IMR-90 (cell line): ENCODE measurements around the gene MYH10. TPM values are rescaled to one million over a fixed set of nuclear protein-coding genes. Genes with fewer than 3 reads are reported as not detected.

ENCODE experiments used
- ATAC-seq: fragments of 200-7000 bp; cut with Tn5 transposase; 2 replicates; pipeline ENCODE4 v1.9.1; 2020; ENCODE audit warnings: low read depth, mild to moderate bottlenecking, moderate library complexity
- BruUV-seq: library from RNA; stranded (reverse); fragments of 400-500 nt; replicated peaks from 2 replicates; lab custom pipeline; 2021; lab: Mats Ljungman, UMichigan
- CTCF ChIA-PET: fragments of 300-600 bp; formaldehyde crosslinking; extraction: SDS; loops from one replicate; lab custom pipeline; 2021; ENCODE audit warnings: antibody characterized with exemption; lab: Yijun Ruan, JAX
- POLR2A ChIA-PET: fragments of 300-600 bp; sonication (Branson Sonifier 250); formaldehyde crosslinking; loops from one replicate; lab custom pipeline; 2022; ENCODE audit warnings: antibody characterized with exemption; ENCODE audit not compliant: unreplicated experiment; lab: Charles Lee
- DNase-seq: peaks from one replicate; pipeline ENCODE4 v3.0.0; 2013
- H2AFZ ChIP-seq: replicated peaks from 2 replicates; pipeline ENCODE3; 2013; ENCODE audit warnings: low read length, mild to moderate bottlenecking; ENCODE audit not compliant: poor library complexity
- H2AK5ac ChIP-seq: 2 replicates; pipeline ENCODE4 v1.6.1; 2013; ENCODE audit warnings: low read depth, low read length, inconsistent platforms
- H2AK9ac ChIP-seq: replicated peaks from 2 replicates; pipeline ENCODE3; 2013; ENCODE audit warnings: mild to moderate bottlenecking, low read depth, low read length, moderate library complexity; ENCODE audit not compliant: poor library complexity
- H2BK120ac ChIP-seq: 2 replicates; pipeline ENCODE4 v1.6.1; 2013; ENCODE audit warnings: low read depth, low read length, inconsistent platforms
- H2BK15ac ChIP-seq: 3 replicates; pipeline ENCODE4 v1.6.1; 2013; ENCODE audit warnings: low read depth, low read length, inconsistent platforms
- H2BK20ac ChIP-seq: 2 replicates; pipeline ENCODE4 v1.6.1; 2013; ENCODE audit warnings: low read depth, mild to moderate bottlenecking, inconsistent platforms, low read length, moderate library complexity
- H2BK5ac ChIP-seq: 2 replicates; pipeline ENCODE4 v1.6.1; 2013; ENCODE audit warnings: mild to moderate bottlenecking, low read depth, low read length, inconsistent platforms; ENCODE audit not compliant: poor library complexity, severe bottlenecking
- H3K14ac ChIP-seq: replicated peaks from 2 replicates; pipeline ENCODE4 v1.6.1; 2013; ENCODE audit warnings: low read depth, low read length, inconsistent platforms
- H3K18ac ChIP-seq: 2 replicates; pipeline ENCODE4 v1.6.1; 2013; ENCODE audit warnings: low read depth, low read length, control low read depth
- H3K23ac ChIP-seq: 2 replicates; pipeline ENCODE4 v1.6.1; 2013; ENCODE audit warnings: low read depth, low read length, inconsistent platforms
- H3K27ac ChIP-seq: 2 replicates; pipeline ENCODE4 v1.5.1; 2013; ENCODE audit warnings: mild to moderate bottlenecking, control low read depth, low read length; ENCODE audit not compliant: insufficient read depth
- H3K27me3 ChIP-seq: 2 replicates; pipeline ENCODE4 v1.6.1; 2013; ENCODE audit warnings: low read length; ENCODE audit not compliant: control insufficient read depth, insufficient read depth
- H3K36me3 ChIP-seq: 2 replicates; pipeline ENCODE4 v1.6.1; 2013; ENCODE audit warnings: low read length, mixed read lengths; ENCODE audit not compliant: control insufficient read depth, insufficient read depth
- H3K4ac ChIP-seq: 2 replicates; pipeline ENCODE4 v1.6.1; 2013; ENCODE audit warnings: low read depth, low read length, inconsistent platforms
- H3K4me1 ChIP-seq: 2 replicates; pipeline ENCODE4 v1.6.1; 2013; ENCODE audit warnings: low read length, mixed read lengths; ENCODE audit not compliant: control insufficient read depth, insufficient read depth
- H3K4me2 ChIP-seq: 2 replicates; pipeline ENCODE4 v1.6.1; 2013; ENCODE audit warnings: low read depth, mild to moderate bottlenecking, control low read depth, low read length, moderate library complexity
- H3K4me3 ChIP-seq: 2 replicates; pipeline ENCODE4 v1.5.1; 2013; ENCODE audit warnings: low read depth, mild to moderate bottlenecking, control low read depth, low read length, moderate library complexity; ENCODE audit not compliant: insufficient read depth
- H3K56ac ChIP-seq: 2 replicates; pipeline ENCODE4 v1.6.1; 2013; ENCODE audit warnings: low read length, inconsistent platforms; ENCODE audit not compliant: insufficient read depth; ENCODE audit errors: extremely low read depth
- H3K79me1 ChIP-seq, 2 experiments: 2 replicates each; pipeline ENCODE4 v1.6.1; 2013; ENCODE audit warnings: low read length in 2 of 2, inconsistent platforms in 1 of 2, low read depth in 1 of 2
- H3K9ac ChIP-seq: 2 replicates; pipeline ENCODE4 v1.6.1; 2013; ENCODE audit warnings: low read depth, low read length, control low read depth
- H3K9me1 ChIP-seq: 2 replicates; pipeline ENCODE4 v1.6.1; 2013; ENCODE audit warnings: low read length, inconsistent platforms; ENCODE audit not compliant: insufficient read depth
- H3K9me3 ChIP-seq: 2 replicates; pipeline ENCODE4 v1.6.1; 2013; ENCODE audit warnings: low read length; ENCODE audit not compliant: control insufficient read depth, insufficient read depth
- H4K20me1 ChIP-seq: 2 replicates; pipeline ENCODE4 v1.6.1; 2013; ENCODE audit warnings: low read length, inconsistent platforms; ENCODE audit not compliant: insufficient read depth
- H4K5ac ChIP-seq: 2 replicates; pipeline ENCODE4 v1.6.1; 2013; ENCODE audit warnings: mild to moderate bottlenecking, low read depth, low read length, control low read depth
- H4K8ac ChIP-seq, 2 experiments: 2 replicates each; pipeline ENCODE4 v1.6.1; 2013; ENCODE audit warnings: low read depth in 2 of 2, low read length in 2 of 2, control low read depth in 1 of 2, inconsistent platforms in 1 of 2
- H4K91ac ChIP-seq: 2 replicates; pipeline ENCODE4 v1.6.1; 2013; ENCODE audit warnings: low read depth, low read length, inconsistent platforms; ENCODE audit not compliant: insufficient read depth
- BHLHE40 ChIP-seq: fragments of 150-350 bp; IDR thresholded peaks from 2 replicates; pipeline ENCODE4 v1.6.1; 2016; ENCODE audit warnings: mild to moderate bottlenecking, low read depth, low read length
- CEBPB ChIP-seq: IDR thresholded peaks from 2 replicates; pipeline ENCODE4 v1.6.1; 2012; ENCODE audit warnings: low read depth, low read length, improper control_type of control experiment
- CHD1 ChIP-seq: IDR thresholded peaks from 2 replicates; pipeline ENCODE4 v1.6.1; 2012; ENCODE audit warnings: low read depth, low read length, improper control_type of control experiment
- FOS ChIP-seq: fragments of 150-350 bp; IDR thresholded peaks from 2 replicates; pipeline ENCODE4 v1.6.1; 2016; ENCODE audit warnings: low read depth, low read length
- MAFK ChIP-seq: IDR thresholded peaks from 2 replicates; pipeline ENCODE4 v1.6.1; 2012; ENCODE audit warnings: low read depth, low read length, improper control_type of control experiment
- MAZ ChIP-seq: IDR thresholded peaks from 2 replicates; pipeline ENCODE4 v1.6.1; 2012; ENCODE audit warnings: low read depth, mild to moderate bottlenecking, low read length, improper control_type of control experiment, moderate library complexity, borderline replicate concordance
- MXI1 ChIP-seq: IDR thresholded peaks from 2 replicates; pipeline ENCODE4 v1.6.1; 2012; ENCODE audit warnings: low read depth, mild to moderate bottlenecking, low read length, moderate library complexity, borderline replicate concordance
- NFE2L2 ChIP-seq: fragments of 150-350 bp; IDR thresholded peaks from 2 replicates; pipeline ENCODE4 v1.6.1; 2016; ENCODE audit warnings: low read depth, mild to moderate bottlenecking, low read length
- POLR2A ChIP-seq: IDR thresholded peaks from 2 replicates; pipeline ENCODE4 v1.6.1; 2012; ENCODE audit warnings: mild to moderate bottlenecking, low read depth, low read length
- RAD21 ChIP-seq: IDR thresholded peaks from 2 replicates; pipeline ENCODE4 v1.6.1; 2012; ENCODE audit warnings: low read length, improper control_type of control experiment
- RCOR1 ChIP-seq: IDR thresholded peaks from 2 replicates; pipeline ENCODE4 v1.6.1; 2012; ENCODE audit warnings: mild to moderate bottlenecking, low read length, improper control_type of control experiment; ENCODE audit not compliant: insufficient replicate concordance
- RFX5 ChIP-seq: IDR thresholded peaks from 2 replicates; pipeline ENCODE4 v1.8.0; 2012; ENCODE audit warnings: low read depth, mild to moderate bottlenecking, low read length, moderate library complexity
- SMC3 ChIP-seq: fragments of 150-350 bp; IDR thresholded peaks from 2 replicates; pipeline ENCODE4 v1.6.1; 2016; ENCODE audit warnings: low read depth, mild to moderate bottlenecking, antibody characterized with exemption, low read length, moderate library complexity
- WGBS, 2 experiments: methylation state at CpG; one replicate each; pipeline versions ENCODE4 v1.1.5 to v1.1.7; 2013; ENCODE audit warnings: missing lambda C conversion rate in 2 of 2; ENCODE audit not compliant: insufficient read length in 1 of 2; ENCODE audit errors: extremely low coverage in 2 of 2; 5-methylcytosine and 5-hydroxymethylcytosine counted together
- dilution Hi-C: fragments of 300-500 bp; cut with HindIII; formaldehyde crosslinking; loops from one replicate; pipeline ENCODE4 v1.14.3; 2018; ENCODE audit warnings: low sequenced_read_pairs; ENCODE audit not compliant: unreplicated experiment
- in situ Hi-C: fragments of 300-500 bp; cut with MboI; formaldehyde crosslinking; loops from 3 replicates; pipeline ENCODE4 v1.14.3; 2019; ENCODE audit warnings: low sequenced_read_pairs, inconsistent platforms, mixed read lengths
- intact Hi-C: fragments of 100-400 bp; cut with micrococcal nuclease; formaldehyde crosslinking; loops from 2 replicates; pipeline ENCODE4 v1.10.0; 2022
- polyA plus RNA-seq, 3 experiments: library from polyadenylated mRNA; depleted of rRNA; stranded (reverse); fragments of >200 nt; gene quantifications; 2 replicates each; pipeline ENCODE4 v1.2.3, GENCODE V29; 2012; ENCODE audit warnings: low replicate concordance in 1 of 3
- total RNA-seq: library from RNA; depleted of rRNA; stranded (reverse); fragments of >200 nt; gene quantifications from 2 replicates; pipeline ENCODE4 v1.2.3, GENCODE V29; 2012
- TF ChIP-seq, protein P1 (sequence below): fragments of 150-350 bp; IDR thresholded peaks from 2 replicates; pipeline ENCODE4 v1.6.1; 2016; ENCODE audit warnings: low read depth, mild to moderate bottlenecking, low read length, moderate library complexity, borderline replicate concordance
- TF ChIP-seq, protein P2 (sequence below): conservative IDR thresholded peaks from 2 replicates; pipeline ENCODE4 v1.5.1; 2012; ENCODE audit warnings: mild to moderate bottlenecking, low read depth, low read length, improper control_type of control experiment
- TF ChIP-seq, protein P3 (sequence below): fragments of 150-350 bp; IDR thresholded peaks from 2 replicates; pipeline ENCODE4 v1.6.1; 2017; ENCODE audit warnings: mild to moderate bottlenecking, antibody characterized with exemption, low read length, low read depth

The MYH10 gene
- total and polyA plus RNA-seq, 2 of the 4 experiments (the other 2 are of a cell fraction), result 71.2 to 95.2 TPM

- Histone ChIP-seq H3K27ac (no peak overlapping the region), H3K4ac (no peak overlapping the region), H2BK15ac (no peak overlapping the region), H2BK120ac (no peak overlapping the region), H4K20me1 (peaks cover 37% of the 10 kb centered on the region), H3K23ac (no peak overlapping the region), H4K8ac (no peak overlapping the region), H4K91ac (no peak overlapping the region), H3K36me3 (peaks cover 83% of the 10 kb centered on the region), H3K4me1 (peaks cover 7% of the 10 kb centered on the region), H2AK5ac (no peak overlapping the region), H2AK9ac (no peak overlapping the region), H3K27me3 (no peaks in the 10 kb centered on the region), H3K9me1 (0 out of 2 replicates have a peak, but pooled peaks cover 8% of the 10 kb centered on the region), H3K9me3 (no peaks in the 10 kb centered on the region), H3K79me1 (peaks cover 4 to 56% of the 10 kb centered on the region in 2 experiments; a peak in 3 of 4 replicates), H3K9ac (no peak overlapping the region), H2BK20ac (no peak overlapping the region), H4K5ac (no peak overlapping the region), H3K4me3 (no peak overlapping the region), H3K18ac (no peak overlapping the region), H2AFZ (no peak overlapping the region), H3K56ac (no peak overlapping the region), H3K14ac (no peak overlapping the region), H2BK5ac (no peak overlapping the region), H3K4me2 (no peak overlapping the region)
- no TSS peak for BruUV-seq
- ChIA-PET CTCF (no interaction called here), POLR2A (no interaction called here)
- dilution Hi-C loops (no loop called here), intact Hi-C loops (no loop called here), in situ Hi-C loops (no loop called here)
- TF ChIP-seq CHD1, result no peak
- no peak for TF ChIP-seq MAZ
- TF ChIP-seq RFX5, result no peak
- no peak for TF ChIP-seq RCOR1
- TF ChIP-seq SMC3, result no peak
- no peak for TF ChIP-seq POLR2A
- TF ChIP-seq, protein P1, sequence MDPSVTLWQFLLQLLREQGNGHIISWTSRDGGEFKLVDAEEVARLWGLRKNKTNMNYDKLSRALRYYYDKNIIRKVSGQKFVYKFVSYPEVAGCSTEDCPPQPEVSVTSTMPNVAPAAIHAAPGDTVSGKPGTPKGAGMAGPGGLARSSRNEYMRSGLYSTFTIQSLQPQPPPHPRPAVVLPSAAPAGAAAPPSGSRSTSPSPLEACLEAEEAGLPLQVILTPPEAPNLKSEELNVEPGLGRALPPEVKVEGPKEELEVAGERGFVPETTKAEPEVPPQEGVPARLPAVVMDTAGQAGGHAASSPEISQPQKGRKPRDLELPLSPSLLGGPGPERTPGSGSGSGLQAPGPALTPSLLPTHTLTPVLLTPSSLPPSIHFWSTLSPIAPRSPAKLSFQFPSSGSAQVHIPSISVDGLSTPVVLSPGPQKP, result no peak
- TF ChIP-seq CEBPB, result no peak
- TF ChIP-seq NFE2L2, result no peak
- no peak for TF ChIP-seq MAFK
- TF ChIP-seq RAD21, result no peak
- TF ChIP-seq, protein P2, sequence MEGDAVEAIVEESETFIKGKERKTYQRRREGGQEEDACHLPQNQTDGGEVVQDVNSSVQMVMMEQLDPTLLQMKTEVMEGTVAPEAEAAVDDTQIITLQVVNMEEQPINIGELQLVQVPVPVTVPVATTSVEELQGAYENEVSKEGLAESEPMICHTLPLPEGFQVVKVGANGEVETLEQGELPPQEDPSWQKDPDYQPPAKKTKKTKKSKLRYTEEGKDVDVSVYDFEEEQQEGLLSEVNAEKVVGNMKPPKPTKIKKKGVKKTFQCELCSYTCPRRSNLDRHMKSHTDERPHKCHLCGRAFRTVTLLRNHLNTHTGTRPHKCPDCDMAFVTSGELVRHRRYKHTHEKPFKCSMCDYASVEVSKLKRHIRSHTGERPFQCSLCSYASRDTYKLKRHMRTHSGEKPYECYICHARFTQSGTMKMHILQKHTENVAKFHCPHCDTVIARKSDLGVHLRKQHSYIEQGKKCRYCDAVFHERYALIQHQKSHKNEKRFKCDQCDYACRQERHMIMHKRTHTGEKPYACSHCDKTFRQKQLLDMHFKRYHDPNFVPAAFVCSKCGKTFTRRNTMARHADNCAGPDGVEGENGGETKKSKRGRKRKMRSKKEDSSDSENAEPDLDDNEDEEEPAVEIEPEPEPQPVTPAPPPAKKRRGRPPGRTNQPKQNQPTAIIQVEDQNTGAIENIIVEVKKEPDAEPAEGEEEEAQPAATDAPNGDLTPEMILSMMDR, result no peak
- no peak for TF ChIP-seq MXI1
- TF ChIP-seq, protein P3, sequence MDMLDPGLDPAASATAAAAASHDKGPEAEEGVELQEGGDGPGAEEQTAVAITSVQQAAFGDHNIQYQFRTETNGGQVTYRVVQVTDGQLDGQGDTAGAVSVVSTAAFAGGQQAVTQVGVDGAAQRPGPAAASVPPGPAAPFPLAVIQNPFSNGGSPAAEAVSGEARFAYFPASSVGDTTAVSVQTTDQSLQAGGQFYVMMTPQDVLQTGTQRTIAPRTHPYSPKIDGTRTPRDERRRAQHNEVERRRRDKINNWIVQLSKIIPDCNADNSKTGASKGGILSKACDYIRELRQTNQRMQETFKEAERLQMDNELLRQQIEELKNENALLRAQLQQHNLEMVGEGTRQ, result no peak
- TF ChIP-seq BHLHE40, result no peak
- no peak for TF ChIP-seq FOS
- ATAC-seq (no peak), DNase-seq (no peak)
- no CpG with 5 or more reads among the region's 9 CpGs for WGBS, 2 experiments
Measured at GRCh38 chr17:8475227-8475626, 155.3 kb downstream of the MYH10 start.
